CD14-positive monocyte (primary cell): ENCODE measurements around the gene SMIM38. TPM values are rescaled to one million over a fixed set of nuclear protein-coding genes. Genes with fewer than 3 reads are reported as not detected.

ENCODE experiments used
- DNase-seq, 3 donors: peaks; one replicate each; pipeline ENCODE4 v3.0.0-alpha.2; 2011 to 2022
- H2AFZ ChIP-seq: 2 replicates; pipeline ENCODE4 v1.6.0; 2012; ENCODE audit warnings: mild to moderate bottlenecking, low read depth, low read length, inconsistent platforms; ENCODE audit not compliant: insufficient read depth, poor library complexity, severe bottlenecking
- H3K27ac ChIP-seq, 2 donors: 1 replicate in 1 of 2; 2 replicates in 1 of 2; pipeline ENCODE4 v1.5.1; 2012 to 2013; ENCODE audit warnings: low read length in 2 of 2, control low read depth in 1 of 2, inconsistent platforms in 1 of 2, low read depth in 1 of 2, mild to moderate bottlenecking in 1 of 2
- H3K27me3 ChIP-seq, 2 donors: one replicate each; pipeline versions ENCODE4 v1.6.0 to v1.6.1; 2011 to 2013; ENCODE audit warnings: low read length in 2 of 2; ENCODE audit not compliant: control insufficient read depth in 2 of 2, insufficient read depth in 2 of 2
- H3K36me3 ChIP-seq, 2 donors: replicated peaks in 1 of 2; 1 replicate in 1 of 2; 2 replicates in 1 of 2; pipeline versions ENCODE4 v1.5.1 to v1.6.1; 2012 to 2013; ENCODE audit warnings: low read length in 2 of 2, control low read depth in 1 of 2, inconsistent platforms in 1 of 2, mild to moderate bottlenecking in 1 of 2; ENCODE audit not compliant: insufficient read depth in 2 of 2, control insufficient read depth in 1 of 2
- H3K4me1 ChIP-seq, 2 donors: 1 replicate in 1 of 2; 2 replicates in 1 of 2; pipeline versions ENCODE4 v1.5.1 to v1.6.1; 2012 to 2013; ENCODE audit warnings: low read length in 2 of 2, control low read depth in 1 of 2, inconsistent platforms in 1 of 2, mild to moderate bottlenecking in 1 of 2, moderate library complexity in 1 of 2; ENCODE audit not compliant: insufficient read depth in 2 of 2, control insufficient read depth in 1 of 2
- H3K4me2 ChIP-seq: replicated peaks from 2 replicates; pipeline ENCODE3; 2012; ENCODE audit warnings: low read length, moderate library complexity, mild to moderate bottlenecking; ENCODE audit not compliant: poor library complexity, severe bottlenecking; ENCODE audit errors: extremely low read depth
- H3K4me3 ChIP-seq, 3 experiments: fragments of 200-600 bp in 1 of 3; sonication (generic) in 1 of 3; replicated peaks in 1 of 3; 1 replicate in 2 of 3; 2 replicates in 1 of 3; pipeline ENCODE4 v1.5.1; 2011 to 2013; ENCODE audit warnings: low read length in 3 of 3, mild to moderate bottlenecking in 3 of 3, control low read depth in 2 of 3, low read depth in 2 of 3, inconsistent platforms in 1 of 3, moderate library complexity in 1 of 3
- H3K79me2 ChIP-seq: 2 replicates; pipeline ENCODE4 v1.6.0; 2012; ENCODE audit warnings: mild to moderate bottlenecking, control low read depth, inconsistent platforms, low read length, moderate library complexity; ENCODE audit not compliant: insufficient read depth
- H3K9ac ChIP-seq: 2 replicates; pipeline ENCODE4 v1.6.0; 2017; ENCODE audit warnings: low read length, mild to moderate bottlenecking; ENCODE audit not compliant: insufficient read depth, poor library complexity, severe bottlenecking
- H3K9me3 ChIP-seq, 2 donors: replicated peaks in 1 of 2; 1 replicate in 1 of 2; 2 replicates in 1 of 2; pipeline versions ENCODE4 v1.5.1 to v1.6.1; 2012 to 2013; ENCODE audit warnings: low read length in 2 of 2, control low read depth in 1 of 2; ENCODE audit not compliant: control insufficient read depth in 1 of 2, insufficient read depth in 1 of 2
- H4K20me1 ChIP-seq: 2 replicates; pipeline ENCODE4 v1.6.0; 2012; ENCODE audit warnings: mild to moderate bottlenecking, low read length, control low read depth, moderate library complexity; ENCODE audit not compliant: insufficient read depth
- H3K27ac Mint-ChIP-seq, 7 donors: one replicate each; pipeline ENCODE4 v1.8.0; 2020; ENCODE audit warnings: mild to moderate bottlenecking in 7 of 7, mixed read lengths in 7 of 7, moderate library complexity in 6 of 7, inconsistent platforms in 2 of 7
- H3K27me3 Mint-ChIP-seq, 3 donors: one replicate each; pipeline ENCODE4 v1.8.0; 2021 to 2022; ENCODE audit warnings: low read depth in 3 of 3, mild to moderate bottlenecking in 3 of 3, mixed read lengths in 3 of 3, moderate library complexity in 3 of 3, inconsistent platforms in 1 of 3
- H3K36me3 Mint-ChIP-seq, 2 donors: one replicate each; pipeline ENCODE4 v1.8.0; 2020; ENCODE audit warnings: mixed read lengths in 2 of 2, inconsistent platforms in 1 of 2, mild to moderate bottlenecking in 1 of 2
- H3K4me1 Mint-ChIP-seq: one replicate; pipeline ENCODE4 v1.8.0; 2020; ENCODE audit warnings: mild to moderate bottlenecking, mixed read lengths
- H3K4me3 Mint-ChIP-seq, 2 donors: one replicate each; pipeline ENCODE4 v1.8.0; 2020; ENCODE audit warnings: mild to moderate bottlenecking in 2 of 2, mixed read lengths in 2 of 2, moderate library complexity in 1 of 2
- H3K9me3 Mint-ChIP-seq, 7 donors: one replicate each; pipeline ENCODE4 v1.8.0; 2020 to 2022; ENCODE audit warnings: mixed read lengths in 7 of 7, mild to moderate bottlenecking in 6 of 7, moderate library complexity in 6 of 7, inconsistent platforms in 2 of 7
- WGBS: methylation state at CpG from one replicate; pipeline ENCODE4 v1.1.5; 2013; ENCODE audit warnings: missing lambda C conversion rate; ENCODE audit not compliant: insufficient coverage; 5-methylcytosine and 5-hydroxymethylcytosine counted together
- intact Hi-C, 2 donors: fragments of 100-400 bp; cut with micrococcal nuclease; formaldehyde crosslinking; loops; one replicate each; pipeline versions ENCODE4 v1.15.0 to v1.15.1; 2023
- polyA plus RNA-seq, 3 donors: library from polyadenylated mRNA; depleted of rRNA in 1 of 3; unstranded in 2 of 3; stranded (reverse) in 1 of 3; fragments of 300-500 nt in 2 of 3; fragments of >200 nt in 1 of 3; fragmentation: Illumina TruSeq in 2 of 3; gene quantifications; 1 replicate in 2 of 3; 2 replicates in 1 of 3; pipeline ENCODE4 v1.2.3, GENCODE V29; 2012 to 2021
- TF ChIP-seq, protein P1 (sequence below): fragments of 200-600 bp; IDR thresholded peaks from one replicate; pipeline ENCODE4 v1.8.0; 2022; ENCODE audit warnings: antibody characterized with exemption, mild to moderate bottlenecking

Gene SMIM38
- polyA plus RNA-seq, 3 donors: 0.05 TPM; not detected in 2

GRCh38 chr11:69107413-69107812 is 48.3 kb upstream of the SMIM38 start:
- no peaks in the 10 kb centered on the region for H3K27me3 ChIP-seq
- TF ChIP-seq, protein P1, sequence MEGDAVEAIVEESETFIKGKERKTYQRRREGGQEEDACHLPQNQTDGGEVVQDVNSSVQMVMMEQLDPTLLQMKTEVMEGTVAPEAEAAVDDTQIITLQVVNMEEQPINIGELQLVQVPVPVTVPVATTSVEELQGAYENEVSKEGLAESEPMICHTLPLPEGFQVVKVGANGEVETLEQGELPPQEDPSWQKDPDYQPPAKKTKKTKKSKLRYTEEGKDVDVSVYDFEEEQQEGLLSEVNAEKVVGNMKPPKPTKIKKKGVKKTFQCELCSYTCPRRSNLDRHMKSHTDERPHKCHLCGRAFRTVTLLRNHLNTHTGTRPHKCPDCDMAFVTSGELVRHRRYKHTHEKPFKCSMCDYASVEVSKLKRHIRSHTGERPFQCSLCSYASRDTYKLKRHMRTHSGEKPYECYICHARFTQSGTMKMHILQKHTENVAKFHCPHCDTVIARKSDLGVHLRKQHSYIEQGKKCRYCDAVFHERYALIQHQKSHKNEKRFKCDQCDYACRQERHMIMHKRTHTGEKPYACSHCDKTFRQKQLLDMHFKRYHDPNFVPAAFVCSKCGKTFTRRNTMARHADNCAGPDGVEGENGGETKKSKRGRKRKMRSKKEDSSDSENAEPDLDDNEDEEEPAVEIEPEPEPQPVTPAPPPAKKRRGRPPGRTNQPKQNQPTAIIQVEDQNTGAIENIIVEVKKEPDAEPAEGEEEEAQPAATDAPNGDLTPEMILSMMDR: no peak
- no peak overlapping the region for H3K4me2 ChIP-seq
- no peaks in the 10 kb centered on the region for H4K20me1 ChIP-seq
- H3K9me3 Mint-ChIP-seq: peaks cover 2 to 12% (median 7%) of the 10 kb centered on the region in 7 donors
- peaks cover 0 to 10% of the 10 kb centered on the region in 2 donors for H3K9me3 ChIP-seq
- intact Hi-C loops: no loop called here
- H3K36me3 Mint-ChIP-seq: no peaks in the 10 kb centered on the region
- H3K4me1 ChIP-seq: no peaks in the 10 kb centered on the region
- no peak for DNase-seq
- H2AFZ ChIP-seq: no peak overlapping the region
- no peak overlapping the region for H3K27ac ChIP-seq
- H3K9ac ChIP-seq: no peak overlapping the region
- H3K4me3 Mint-ChIP-seq: no peak overlapping the region
- H3K79me2 ChIP-seq: no peaks in the 10 kb centered on the region
- peaks cover 4 to 13% (median 7%) of the 10 kb centered on the region in 3 donors for H3K27me3 Mint-ChIP-seq
- H3K4me3 ChIP-seq: no peak overlapping the region
- no peaks in the 10 kb centered on the region for H3K4me1 Mint-ChIP-seq
- no peak overlapping the region for H3K27ac Mint-ChIP-seq
- H3K36me3 ChIP-seq: no peaks in the 10 kb centered on the region

- no peaks in the 10 kb centered on the region for H3K79me2 ChIP-seq
- intact Hi-C loops: no loop called here
- H3K4me1 ChIP-seq: no peaks in the 10 kb centered on the region
Observed at GRCh38 chr11:69108030-69108429, 47.7 kb upstream of the SMIM38 start.

More at GRCh38 chr11:69108030-69108429, 47.7 kb upstream of the SMIM38 start:
- Histone ChIP-seq H3K36me3 (no peaks in the 10 kb centered on the region), H3K9me3 (peaks cover 0 to 10% of the 10 kb centered on the region in 2 donors), H3K27me3 (no peaks in the 10 kb centered on the region), H4K20me1 (no peaks in the 10 kb centered on the region), H2AFZ (no peak overlapping the region), H3K27ac (no peak overlapping the region), H3K9ac (no peak overlapping the region), H3K4me3 (no peak overlapping the region), H3K4me2 (no peak overlapping the region)
- Mint-ChIP-seq H3K4me1 (no peaks in the 10 kb centered on the region), H3K27me3 (peaks cover 0 to 9% (median 5%) of the 10 kb centered on the region in 3 donors), H3K27ac (no peak overlapping the region), H3K9me3 (peaks cover 2 to 12% (median 7%) of the 10 kb centered on the region in 7 donors), H3K4me3 (no peak overlapping the region), H3K36me3 (no peaks in the 10 kb centered on the region)
- TF ChIP-seq, protein P1: no peak
- DNase-seq: no peak
- 98% methylated on average over 6 of the region's 7 CpGs for WGBS
